GM12873 (cell line): ENCODE measurements around the gene CFAP299.

Source experiments
- TF ChIP-seq, protein P1 (sequence below): IDR thresholded peaks from 2 replicates; pipeline ENCODE4 v1.5.1; 2012; ENCODE audit warnings: low read depth, mild to moderate bottlenecking, moderate library complexity, low read length, control low read depth; ENCODE audit not compliant: insufficient read depth; ENCODE audit errors: missing control alignments

Gene CFAP299

DNA sequence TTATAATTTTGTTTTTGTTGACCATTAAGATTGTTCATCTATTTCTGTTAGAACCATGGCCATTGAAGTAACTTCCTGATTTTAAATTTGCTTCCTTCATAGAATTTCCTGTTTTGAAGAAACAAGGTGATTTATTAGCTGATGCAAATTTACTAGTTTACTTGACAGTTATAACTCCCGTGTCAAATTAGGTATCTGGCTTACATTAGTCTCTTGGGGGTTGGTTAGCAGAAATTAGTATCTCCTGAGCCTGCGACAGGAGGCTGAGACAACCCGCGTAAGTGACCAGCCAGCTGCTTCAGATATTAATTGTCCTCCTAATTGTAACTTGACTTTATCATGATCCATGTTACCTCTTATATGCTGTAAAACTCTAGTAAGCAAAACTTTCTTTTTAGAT is 154.3 kb downstream of the CFAP299 start:
- TF ChIP-seq, protein P1, sequence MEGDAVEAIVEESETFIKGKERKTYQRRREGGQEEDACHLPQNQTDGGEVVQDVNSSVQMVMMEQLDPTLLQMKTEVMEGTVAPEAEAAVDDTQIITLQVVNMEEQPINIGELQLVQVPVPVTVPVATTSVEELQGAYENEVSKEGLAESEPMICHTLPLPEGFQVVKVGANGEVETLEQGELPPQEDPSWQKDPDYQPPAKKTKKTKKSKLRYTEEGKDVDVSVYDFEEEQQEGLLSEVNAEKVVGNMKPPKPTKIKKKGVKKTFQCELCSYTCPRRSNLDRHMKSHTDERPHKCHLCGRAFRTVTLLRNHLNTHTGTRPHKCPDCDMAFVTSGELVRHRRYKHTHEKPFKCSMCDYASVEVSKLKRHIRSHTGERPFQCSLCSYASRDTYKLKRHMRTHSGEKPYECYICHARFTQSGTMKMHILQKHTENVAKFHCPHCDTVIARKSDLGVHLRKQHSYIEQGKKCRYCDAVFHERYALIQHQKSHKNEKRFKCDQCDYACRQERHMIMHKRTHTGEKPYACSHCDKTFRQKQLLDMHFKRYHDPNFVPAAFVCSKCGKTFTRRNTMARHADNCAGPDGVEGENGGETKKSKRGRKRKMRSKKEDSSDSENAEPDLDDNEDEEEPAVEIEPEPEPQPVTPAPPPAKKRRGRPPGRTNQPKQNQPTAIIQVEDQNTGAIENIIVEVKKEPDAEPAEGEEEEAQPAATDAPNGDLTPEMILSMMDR, result no peak

GRCh38 chr4:80492761-80493160 is 157.2 kb downstream of the CFAP299 start:
- TF ChIP-seq, protein P1, result no peak

DNA sequence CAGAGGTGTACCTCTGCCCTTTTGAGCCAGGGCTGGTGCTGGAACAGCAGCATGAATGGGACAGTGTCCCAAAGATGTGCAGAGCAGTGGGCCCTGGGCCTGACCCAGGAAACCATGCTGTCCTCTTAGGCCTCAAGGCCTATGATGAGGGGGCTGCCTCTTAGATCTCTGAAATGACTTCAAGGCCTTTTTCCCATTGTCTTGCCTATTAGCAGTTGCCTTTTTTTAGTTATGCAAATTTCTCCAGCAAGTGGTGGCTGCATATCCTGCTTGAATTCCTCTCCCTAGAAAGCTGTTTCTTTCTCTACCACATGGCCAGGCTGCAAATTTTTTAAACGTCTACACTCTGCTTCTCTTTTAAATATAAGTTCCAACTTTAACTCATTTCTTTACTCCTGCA is 160.3 kb downstream of the CFAP299 start:
- TF ChIP-seq, protein P1, result no peak

GRCh38 chr4:80498725-80499124 is 163.2 kb downstream of the CFAP299 start:
- TF ChIP-seq, protein P1, result no peak

DNA sequence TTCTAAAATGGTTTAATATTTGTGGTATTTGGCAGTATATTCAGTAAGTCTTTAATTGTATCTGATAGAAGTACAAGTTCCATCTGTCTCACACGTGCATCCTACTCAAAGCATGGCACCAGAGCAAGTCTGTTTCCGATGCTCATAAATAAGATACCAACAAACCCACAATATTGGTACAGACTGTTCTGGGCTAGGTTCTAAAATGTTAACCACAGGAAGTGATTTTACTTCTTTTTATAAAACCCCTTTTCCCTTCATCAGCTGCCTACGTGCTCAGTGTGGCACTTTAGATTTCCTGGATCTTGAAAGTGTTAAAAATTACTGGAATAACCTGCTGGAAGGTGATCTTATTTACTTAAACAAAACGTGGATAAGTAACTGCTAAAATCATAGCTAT is 165.1 kb downstream of the CFAP299 start:
- TF ChIP-seq, protein P1, result no peak

DNA sequence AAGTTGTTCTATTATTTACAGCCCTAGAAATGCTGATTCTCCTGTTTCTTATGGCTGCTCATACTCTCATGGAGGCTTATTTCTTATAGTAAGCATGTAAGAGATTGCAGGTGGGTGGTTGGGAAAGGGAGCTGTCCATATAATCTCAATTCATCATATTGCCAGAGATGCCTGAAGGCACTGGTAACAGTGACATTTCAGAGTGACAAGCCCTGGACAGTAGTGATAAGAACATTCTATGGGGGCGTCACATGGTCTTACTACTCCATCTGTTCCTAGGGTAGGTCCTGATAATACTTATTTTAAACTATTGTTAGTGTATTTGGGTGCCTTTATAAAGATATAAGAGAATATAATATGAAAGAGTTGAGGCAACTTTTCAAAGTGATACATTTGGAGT is 171.5 kb downstream of the CFAP299 start:
- TF ChIP-seq, protein P1, result no peak

DNA sequence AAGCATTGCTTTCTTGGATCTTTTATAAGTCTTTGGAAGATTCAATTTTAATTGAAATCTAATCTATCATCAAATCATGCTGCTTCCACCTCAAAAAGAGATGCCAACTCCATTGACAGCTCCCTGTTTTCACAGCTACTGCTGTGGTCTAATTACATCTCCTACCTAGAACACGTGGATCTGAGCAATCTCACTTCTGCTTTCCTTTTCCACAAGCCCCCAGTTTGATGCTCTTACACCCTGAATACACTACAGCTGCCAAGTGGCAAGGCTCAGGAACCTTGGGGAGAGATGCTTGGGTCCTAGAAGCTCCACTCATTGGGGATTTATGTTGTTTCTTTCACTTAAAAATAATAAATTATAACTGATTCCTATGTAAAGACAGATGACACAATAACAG is 172.0 kb downstream of the CFAP299 start:
- TF ChIP-seq, protein P1, result no peak
